T-helper 2 cell treated with Interferon-gamma antibody and Interleukin-4, amounts not matched to agents 100 ng/mL and 5 ng/mL, for 36 hours (primary cell): ENCODE measurements around the gene SP2. TPM values are rescaled to one million over a fixed set of nuclear protein-coding genes. Genes with fewer than 3 reads are reported as not detected.

Experiments
- intact Hi-C: fragments of 100-400 bp; cut with micrococcal nuclease; formaldehyde crosslinking; loops from one replicate; pipeline ENCODE4 v1.15.1; 2023
- total RNA-seq: library from RNA; stranded (reverse); gene quantifications from 2 replicates; pipeline ENCODE4 v1.2.3, GENCODE V29; 2022

The SP2 gene
- total RNA-seq, 1 donor from 2014 or later: 30.8 TPM

DNA sequence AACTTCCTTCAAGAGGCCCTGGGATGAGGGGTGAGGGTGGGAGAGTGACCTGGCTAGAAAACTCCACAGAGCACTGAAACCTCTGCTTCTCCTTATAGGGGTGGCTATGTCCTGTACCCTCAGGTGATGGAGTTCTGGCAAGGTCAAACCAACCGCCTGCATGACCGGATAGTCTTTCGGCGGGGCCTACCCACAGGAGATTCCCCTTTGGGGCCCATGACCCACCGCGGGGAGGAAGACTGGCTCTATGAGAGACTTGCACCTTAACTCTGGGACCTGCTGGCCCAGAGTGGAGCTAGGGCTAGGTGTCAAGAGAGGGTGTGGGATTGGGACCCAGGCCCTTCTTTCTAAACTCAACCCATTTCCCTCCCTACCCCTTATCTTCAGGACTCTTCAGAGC, 50.5 kb downstream of the SP2 start:
- intact Hi-C loops: loop anchor here (10.0 kb wide), 1 partner anchor 158 kb away; the partner anchor contains the start of genes CBX1 and SNX11

DNA sequence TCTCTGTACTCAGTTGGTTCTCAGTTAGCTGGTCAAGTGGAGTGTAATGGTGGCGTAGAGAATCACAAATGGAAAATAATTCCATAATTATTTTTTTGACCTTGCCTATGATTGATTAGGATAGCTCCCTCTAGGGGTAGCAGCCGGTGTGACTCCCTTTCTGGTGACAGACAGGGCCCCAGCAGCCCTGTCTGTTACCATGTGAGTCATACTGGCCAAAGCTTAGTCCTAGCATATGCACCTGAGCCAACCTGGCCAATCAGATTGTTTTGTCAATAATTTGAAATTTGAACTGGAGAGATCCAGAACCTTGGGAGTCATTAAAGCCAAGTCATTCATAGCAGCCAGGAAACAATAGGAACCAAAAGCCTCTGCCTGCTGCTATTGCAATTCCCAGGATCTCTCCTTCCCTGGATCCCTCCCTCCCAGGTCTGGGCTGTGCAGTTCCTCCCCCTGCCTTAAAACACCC, 50.9 kb downstream of the SP2 start:
- intact Hi-C loops: loop anchor here (10.0 kb wide), 1 partner anchor 158 kb away; the partner anchor contains the start of genes CBX1 and SNX11

GRCh38 chr17:47948706-47949196, 52.7 kb downstream of the SP2 start:
- intact Hi-C loops: loop anchor here (1.0 to 10.0 kb wide), 3 partner anchors 22 to 156 kb away; partner anchors contain the start of genes CBX1 and SNX11

GRCh38 chr17:47949197-47949759, 53.2 kb downstream of the SP2 start:
- intact Hi-C loops: loop anchor here (1.0 to 10.0 kb wide), 3 partner anchors 21 to 156 kb away; partner anchors contain the start of genes CBX1 and SNX11

DNA sequence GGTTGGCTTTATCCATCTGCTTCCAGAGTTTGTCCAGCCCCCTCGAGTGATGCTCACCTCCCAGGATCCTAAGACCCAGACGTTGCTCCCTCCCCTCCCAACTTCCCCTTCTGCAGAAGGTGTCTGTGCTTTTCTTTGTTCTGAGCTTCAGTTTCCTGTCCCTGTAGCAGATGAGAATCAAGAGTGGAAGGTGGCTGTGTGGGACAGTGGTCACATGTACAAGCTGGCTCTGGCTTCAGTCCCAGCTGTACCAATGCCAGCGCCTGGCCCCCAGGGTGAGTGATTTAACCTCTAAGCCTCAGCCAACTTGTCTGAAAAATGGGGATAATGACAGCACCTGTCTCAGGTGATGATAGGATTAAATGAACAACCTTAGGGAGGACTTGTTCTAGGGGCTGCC, 53.9 kb downstream of the SP2 start:
- intact Hi-C loops: loop anchor here (1.0 to 10.0 kb wide), 3 partner anchors 20 to 155 kb away; partner anchors contain the start of genes CBX1 and SNX11

- intact Hi-C loops: no loop called here
These were observed 54.4 kb downstream of the SP2 start for GRCh38 chr17:47950448-47950847.

- intact Hi-C loops: no loop called here
These were observed 56.4 kb downstream of the SP2 start for GRCh38 chr17:47952171-47953021.

DNA sequence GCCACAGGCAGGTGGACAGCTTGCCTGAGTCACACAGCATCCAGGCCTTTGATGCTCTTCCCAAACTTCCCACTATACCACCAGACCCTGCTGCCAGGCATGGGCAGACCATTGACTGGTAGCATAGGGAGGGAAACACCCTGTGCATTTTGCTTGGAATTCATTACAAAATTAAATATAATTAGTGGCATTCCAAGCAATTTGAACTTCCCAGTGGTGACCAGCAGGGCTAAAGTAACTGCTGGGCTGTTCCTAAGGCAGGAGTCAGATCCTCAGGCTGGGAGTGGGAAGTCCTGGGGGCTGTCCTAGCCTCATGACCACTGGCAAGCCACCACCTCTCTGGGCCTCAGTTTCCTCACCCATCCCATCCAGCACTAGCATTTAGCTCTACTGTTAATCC, 57.9 kb downstream of the SP2 start:
- intact Hi-C loops: no loop called here

- intact Hi-C loops: no loop called here
These were observed 59.7 kb downstream of the SP2 start for GRCh38 chr17:47955497-47956461.

DNA sequence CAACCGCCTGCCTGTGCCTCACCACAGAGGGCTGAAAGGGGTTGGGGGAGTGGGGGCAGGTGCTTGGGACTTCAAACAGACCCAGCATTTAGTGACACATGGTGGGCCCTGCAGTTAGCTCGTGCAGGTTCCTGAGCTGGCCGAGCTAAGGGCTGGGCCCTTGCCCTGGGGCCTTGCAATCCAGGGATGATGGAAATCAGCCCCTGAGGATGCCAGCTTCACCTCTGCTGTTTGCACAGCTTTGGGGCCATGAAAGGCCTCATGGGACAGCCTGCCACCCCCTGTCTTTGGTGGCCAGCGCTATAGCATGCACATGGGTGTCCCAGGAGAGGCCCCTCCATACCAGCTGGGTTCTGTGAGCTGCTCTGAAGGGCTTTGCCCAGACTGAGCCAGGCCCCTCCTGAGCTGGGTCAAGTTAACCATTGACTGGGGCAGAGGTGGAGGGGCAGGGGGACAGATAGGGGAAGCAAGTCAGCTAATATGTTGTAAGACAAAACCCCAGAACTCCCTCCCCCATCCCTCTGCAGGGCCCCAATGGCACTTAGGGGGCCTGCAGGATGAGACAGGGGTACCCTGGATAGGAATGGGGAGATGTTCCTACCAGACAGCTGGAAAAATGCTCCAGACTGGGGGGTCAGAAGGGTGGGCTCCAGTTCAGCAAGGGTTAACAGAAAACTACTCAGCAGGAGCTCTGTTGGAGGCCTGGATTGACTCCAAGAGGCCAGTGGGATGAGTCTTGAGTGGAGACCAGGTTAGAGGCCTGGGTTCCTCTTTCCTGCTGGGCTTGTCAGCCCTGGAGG, 61.0 kb downstream of the SP2 start:
- intact Hi-C loops: no loop called here

DNA sequence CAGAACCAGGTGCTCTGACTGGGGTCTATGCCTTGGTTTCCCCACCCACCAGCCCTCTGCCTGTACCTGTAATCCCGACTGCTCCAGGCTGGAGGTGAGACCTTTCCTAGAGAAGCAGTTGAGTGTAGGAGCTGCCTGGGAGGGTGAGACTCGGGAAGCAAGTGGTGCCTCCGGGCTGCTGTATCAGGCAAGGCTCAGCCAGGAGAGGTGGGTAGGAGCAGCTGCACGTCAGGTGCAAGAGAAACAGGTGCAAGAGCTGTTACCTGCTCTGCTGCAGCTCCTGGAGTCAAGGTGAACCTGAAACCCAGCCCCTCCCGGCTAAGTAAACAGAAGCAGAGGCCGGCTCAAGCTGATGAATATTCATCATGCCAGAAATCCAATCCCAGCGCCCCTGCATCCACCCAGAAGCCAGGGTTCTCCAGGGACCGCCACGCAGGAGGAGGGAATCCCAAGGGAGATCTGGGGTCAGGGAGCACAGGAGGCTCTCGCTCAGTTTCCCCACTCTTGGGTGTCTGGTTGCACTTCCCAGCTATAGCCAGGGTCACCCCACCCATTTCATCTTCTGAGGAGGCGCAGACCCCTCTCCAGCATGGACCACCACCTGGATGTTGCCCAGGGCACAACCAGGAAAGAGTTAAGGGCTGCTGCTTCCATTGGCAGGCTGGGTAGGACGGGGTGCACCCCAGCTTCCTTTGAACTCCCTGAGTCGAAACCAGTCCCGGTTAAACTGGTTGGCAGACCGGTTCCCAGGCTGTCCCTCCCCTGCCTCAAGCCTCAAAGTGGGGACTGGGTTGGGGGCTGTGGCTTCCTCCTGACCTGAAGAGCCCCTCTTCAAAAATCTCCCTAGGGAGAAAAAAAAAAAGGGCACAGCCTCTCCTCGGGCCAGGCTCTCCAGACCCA, 61.8 kb downstream of the SP2 start, which contains the start of gene PRR15L:
PRR15L (minus strand) TSS at position 293 of the 900 bp plus-strand sequence. CDS start 4,649 bp downstream, outside the sequence.
- intact Hi-C loops: no loop called here

GRCh38 chr17:47959825-47960655, 64.0 kb downstream of the SP2 start:
- intact Hi-C loops: no loop called here

DNA sequence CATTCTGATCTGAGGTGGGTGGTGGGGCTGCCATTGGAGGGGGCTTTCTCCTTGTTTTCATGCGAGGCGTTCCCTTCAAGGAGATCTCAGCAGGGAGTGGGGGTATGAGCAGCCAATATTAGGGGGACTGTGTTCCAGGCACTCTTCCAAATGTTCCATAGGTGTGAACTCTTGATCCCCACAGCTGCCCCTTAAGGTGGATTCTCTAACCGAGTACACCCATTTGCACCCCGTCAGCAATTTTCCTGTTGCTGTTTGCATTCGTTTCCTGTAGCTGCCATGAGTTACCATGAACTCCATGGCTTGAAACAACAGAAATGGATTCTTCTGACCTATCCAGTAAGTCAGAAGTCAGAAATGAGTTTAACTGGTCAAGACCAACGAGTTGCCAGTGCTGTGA, 65.4 kb downstream of the SP2 start:
- intact Hi-C loops: no loop called here

DNA sequence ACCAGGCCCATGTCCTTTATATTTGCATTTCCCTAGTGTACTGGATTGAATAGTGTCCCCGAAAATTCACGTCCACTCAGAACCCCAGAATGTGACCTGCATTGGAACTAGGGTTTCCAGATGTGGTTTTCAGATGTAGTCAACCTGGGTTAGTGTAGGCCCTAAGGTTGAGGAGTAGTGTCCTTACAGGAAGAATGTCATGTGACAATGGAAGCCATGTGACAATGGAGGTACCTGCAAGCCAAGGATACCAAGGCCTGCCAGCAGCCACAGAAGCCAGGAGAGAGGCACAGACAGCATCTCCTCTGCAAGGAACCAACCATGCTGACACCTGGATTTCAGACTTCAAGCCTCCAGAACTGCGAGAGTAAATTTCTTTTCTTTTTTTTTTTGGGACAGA, 66.9 kb downstream of the SP2 start:
- intact Hi-C loops: no loop called here

DNA sequence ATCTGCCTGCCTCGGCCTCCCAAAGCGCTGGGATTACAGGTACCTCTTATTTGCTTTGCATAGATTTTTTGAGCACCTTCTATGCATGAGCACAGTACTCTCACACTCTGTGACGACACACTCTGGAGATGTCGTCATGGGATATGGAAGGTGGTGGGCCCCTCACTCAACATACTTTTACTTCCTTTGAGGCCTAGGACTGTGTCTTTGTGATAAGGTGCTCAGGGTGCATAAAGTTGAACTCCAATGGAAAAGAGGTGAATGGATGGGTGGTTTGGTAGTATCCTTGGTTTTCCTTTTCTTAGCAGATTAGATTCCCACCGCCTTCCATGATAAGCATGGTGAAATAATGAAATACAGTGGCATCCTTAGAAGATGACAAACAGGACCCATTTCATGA, 68.8 kb downstream of the SP2 start:
- intact Hi-C loops: no loop called here

GRCh38 chr17:47966079-47966519, 70.1 kb downstream of the SP2 start:
- intact Hi-C loops: no loop called here

DNA sequence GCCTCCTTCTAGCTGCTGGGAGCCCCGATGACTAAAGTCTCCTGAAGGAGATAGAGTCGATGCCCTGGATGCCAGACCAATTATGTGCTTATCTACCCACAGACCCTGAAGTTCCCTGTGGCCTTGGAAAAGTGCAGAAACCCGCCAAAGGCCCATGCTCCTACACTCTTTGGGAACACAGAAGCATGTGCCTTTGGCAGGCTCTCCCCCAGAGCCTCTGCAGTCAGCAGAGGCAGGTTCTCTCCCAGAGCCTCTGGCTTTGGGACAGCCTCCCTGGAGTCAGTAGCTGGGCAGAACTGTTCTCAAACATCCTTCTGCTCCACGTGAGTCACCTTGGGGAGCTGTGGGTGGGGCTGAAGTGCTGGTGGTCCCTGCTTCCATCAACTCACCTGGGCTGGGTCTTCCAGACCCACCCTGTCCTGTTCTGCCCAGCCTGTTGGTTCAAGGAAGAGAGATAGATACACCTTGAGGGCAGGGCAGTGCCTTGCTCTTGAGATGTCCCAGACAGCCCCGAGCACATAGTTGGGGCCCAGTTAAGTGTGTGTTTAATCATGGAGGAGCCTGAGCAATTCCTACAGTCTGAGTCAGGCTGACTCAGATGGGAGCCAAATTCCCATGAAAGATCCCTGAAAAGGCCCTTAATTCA, 71.7 kb downstream of the SP2 start:
- intact Hi-C loops: no loop called here

DNA sequence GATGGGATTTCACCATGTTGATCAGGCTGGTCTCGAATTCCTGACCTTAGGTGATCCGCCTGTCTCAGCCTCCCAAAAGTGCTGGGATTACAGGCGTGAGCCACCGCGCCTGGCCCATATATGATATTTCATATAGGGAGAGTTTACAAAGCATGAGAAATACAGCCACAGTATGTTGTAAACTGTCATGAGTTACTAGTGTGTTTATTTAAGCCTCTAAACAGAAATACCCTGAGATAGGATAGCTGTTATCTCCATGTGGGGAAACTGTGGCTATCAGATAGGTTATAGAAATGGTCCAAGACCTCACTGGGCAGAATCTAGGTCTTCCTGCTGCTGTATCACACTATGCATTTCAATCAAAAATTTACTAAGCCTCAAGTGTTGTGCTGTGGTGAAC, 72.8 kb downstream of the SP2 start:
- intact Hi-C loops: no loop called here
